Prostate gland (tissue), 2 donors: ENCODE measurements around the gene RALGPS2. TPM values are rescaled to one million over a fixed set of nuclear protein-coding genes. Genes with fewer than 3 reads are reported as not detected.

ENCODE experiments used
- DNase-seq: peaks from one replicate; pipeline ENCODE4 v3.0.0-alpha.2; 2019; ENCODE audit warnings: low spot score
- H3K27ac ChIP-seq, 2 donors: fragments of 200-600 bp; sonication (generic); 2 replicates each; pipeline ENCODE4 v1.5.1; 2017 to 2019
- H3K27me3 ChIP-seq: fragments of 200-600 bp; sonication (generic); replicated peaks from 2 replicates; pipeline ENCODE4 v1.5.1; 2019; ENCODE audit not compliant: insufficient read depth
- H3K36me3 ChIP-seq, 2 donors: fragments of 200-600 bp; sonication (generic); 1 replicate in 1 of 2; 2 replicates in 1 of 2; pipeline versions ENCODE4 v1.5.1 to v1.8.1; 2017 to 2019
- H3K4me1 ChIP-seq: fragments of 200-600 bp; sonication (generic); replicated peaks from 2 replicates; pipeline ENCODE4 v1.5.1; 2019
- H3K4me3 ChIP-seq, 2 donors: fragments of 200-600 bp; sonication (generic); 2 replicates each; pipeline ENCODE4 v1.5.1; 2017 to 2019
- H3K9me3 ChIP-seq: fragments of 200-600 bp; sonication (generic); 2 replicates; pipeline ENCODE4 v1.5.1; 2017
- POLR2A ChIP-seq: fragments of 450-650 bp; IDR thresholded peaks from one replicate; pipeline ENCODE4 v1.6.1; 2016; ENCODE audit warnings: antibody characterized with exemption, mild to moderate bottlenecking
- POLR2AphosphoS5 ChIP-seq: sonication (generic); formaldehyde crosslinking; IDR thresholded peaks from one replicate; pipeline ENCODE4 v1.6.1; 2017; ENCODE audit warnings: antibody characterized with exemption
- WGBS: methylation state at CpG from one replicate; pipeline ENCODE4 v1.1.5; 2018; 5-methylcytosine and 5-hydroxymethylcytosine counted together
- intact Hi-C: fragments of 100-400 bp; cut with DNase I; formaldehyde crosslinking; loops from one replicate; pipeline ENCODE4 v1.14.2; 2022
- total RNA-seq, 2 donors: library from RNA; depleted of rRNA; stranded (reverse); fragments of >200 nt; gene quantifications; one replicate each; pipeline ENCODE4 v1.1.0, GENCODE V29; 2016
- TF ChIP-seq, protein P1 (sequence below), 4 experiments: fragments of 200-600 bp in 2 of 4; fragments of 450-650 bp in 2 of 4; sonication (generic) in 2 of 4; IDR thresholded peaks; 1 replicate in 3 of 4; 2 replicates in 1 of 4; pipeline ENCODE4 v1.5.1; 2016 to 2019; ENCODE audit warnings: antibody characterized with exemption in 4 of 4, mild to moderate bottlenecking in 2 of 4, moderate library complexity in 2 of 4

Gene RALGPS2
- total RNA-seq, 2 donors from 2014 or later: 25.6 to 26.2 TPM

DNA sequence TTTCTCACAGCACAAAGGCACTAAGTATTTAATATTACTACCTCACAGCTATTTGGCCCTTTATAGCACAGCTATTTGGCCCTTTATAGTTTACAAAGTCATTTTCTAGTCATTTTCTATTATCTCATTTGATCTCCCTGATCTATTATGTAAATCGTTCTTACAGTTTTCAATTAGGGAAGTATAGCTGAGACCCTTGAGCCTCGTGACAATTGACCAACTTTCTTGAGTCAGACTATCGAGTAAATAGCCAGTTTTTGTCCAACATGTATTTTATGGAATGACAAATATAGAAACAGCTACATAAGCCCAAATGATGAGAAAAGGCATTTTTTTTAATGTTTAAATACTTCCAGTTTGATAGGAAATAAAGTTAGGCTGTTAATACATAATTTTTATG is 152.9 kb downstream of the RALGPS2 start:
- H3K4me1 ChIP-seq: no peaks in the 10 kb centered on the region
- H3K36me3 ChIP-seq: no peaks in the 10 kb centered on the region
- no peaks in the 10 kb centered on the region for H3K9me3 ChIP-seq
- 86% methylated on average over 3 of the region's 3 CpGs for WGBS
- intact Hi-C loops: no loop called here
- DNase-seq: no peak
- no peaks in the 10 kb centered on the region for H3K27me3 ChIP-seq
- TF ChIP-seq POLR2AphosphoS5 (no peak), POLR2A (no peak)
- TF ChIP-seq, protein P1, sequence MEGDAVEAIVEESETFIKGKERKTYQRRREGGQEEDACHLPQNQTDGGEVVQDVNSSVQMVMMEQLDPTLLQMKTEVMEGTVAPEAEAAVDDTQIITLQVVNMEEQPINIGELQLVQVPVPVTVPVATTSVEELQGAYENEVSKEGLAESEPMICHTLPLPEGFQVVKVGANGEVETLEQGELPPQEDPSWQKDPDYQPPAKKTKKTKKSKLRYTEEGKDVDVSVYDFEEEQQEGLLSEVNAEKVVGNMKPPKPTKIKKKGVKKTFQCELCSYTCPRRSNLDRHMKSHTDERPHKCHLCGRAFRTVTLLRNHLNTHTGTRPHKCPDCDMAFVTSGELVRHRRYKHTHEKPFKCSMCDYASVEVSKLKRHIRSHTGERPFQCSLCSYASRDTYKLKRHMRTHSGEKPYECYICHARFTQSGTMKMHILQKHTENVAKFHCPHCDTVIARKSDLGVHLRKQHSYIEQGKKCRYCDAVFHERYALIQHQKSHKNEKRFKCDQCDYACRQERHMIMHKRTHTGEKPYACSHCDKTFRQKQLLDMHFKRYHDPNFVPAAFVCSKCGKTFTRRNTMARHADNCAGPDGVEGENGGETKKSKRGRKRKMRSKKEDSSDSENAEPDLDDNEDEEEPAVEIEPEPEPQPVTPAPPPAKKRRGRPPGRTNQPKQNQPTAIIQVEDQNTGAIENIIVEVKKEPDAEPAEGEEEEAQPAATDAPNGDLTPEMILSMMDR (IDR thresholded peaks at IDR 0.05): no peak
- H3K27ac ChIP-seq: no peak overlapping the region
- no peak overlapping the region for H3K4me3 ChIP-seq

DNA sequence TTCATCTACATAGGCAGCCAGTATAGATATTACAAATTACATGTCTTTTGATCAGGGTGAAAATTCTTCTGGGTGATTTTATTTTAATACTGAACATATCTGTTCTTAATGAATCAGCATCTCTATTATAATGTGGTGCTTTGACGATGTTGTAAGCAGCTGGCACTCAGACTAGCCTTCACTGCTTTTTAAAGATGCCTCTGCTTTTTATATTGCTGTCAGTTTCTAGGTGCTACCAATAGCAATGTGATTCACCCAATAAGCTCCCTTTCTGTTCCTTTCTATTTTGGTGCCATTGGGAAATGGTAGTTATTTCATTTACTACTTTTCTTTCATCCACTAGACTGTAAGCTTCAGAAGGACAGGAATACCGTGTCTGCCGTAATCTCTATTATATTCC is 156.9 kb downstream of the RALGPS2 start:
- Histone ChIP-seq H3K27me3 (no peaks in the 10 kb centered on the region), H3K4me3 (no peak overlapping the region), H3K27ac (no peak overlapping the region), H3K4me1 (no peaks in the 10 kb centered on the region), H3K36me3 (no peaks in the 10 kb centered on the region), H3K9me3 (no peaks in the 10 kb centered on the region)
- TF ChIP-seq POLR2A (no peak), POLR2AphosphoS5 (no peak)
- TF ChIP-seq, protein P1 (IDR thresholded peaks at IDR 0.05): no peak
- DNase-seq: no peak
- intact Hi-C loops: no loop called here
- 94% methylated on average over 3 of the region's 3 CpGs for WGBS

DNA sequence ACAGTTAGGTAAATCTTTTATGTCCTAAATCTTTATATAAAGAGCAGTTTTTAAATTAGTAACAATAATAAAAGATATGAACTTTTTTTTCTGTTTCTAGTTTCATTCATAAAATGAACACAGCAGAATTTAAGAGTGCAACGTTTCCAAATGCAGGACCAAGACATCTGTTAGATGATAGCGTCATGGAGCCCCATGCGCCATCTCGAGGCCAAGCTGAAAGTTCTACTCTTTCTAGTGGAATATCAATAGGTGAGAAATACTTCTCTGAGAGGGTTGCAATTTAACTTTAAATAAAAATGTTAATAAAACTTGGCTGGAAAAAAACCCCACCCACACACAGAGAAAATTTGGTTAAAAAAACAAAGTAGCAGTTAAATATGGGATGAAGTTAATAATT is 160.8 kb downstream of the RALGPS2 start:
- WGBS: 88% methylated on average over 4 of the region's 4 CpGs
- intact Hi-C loops: no loop called here
- H3K36me3 ChIP-seq: no peaks in the 10 kb centered on the region

DNA sequence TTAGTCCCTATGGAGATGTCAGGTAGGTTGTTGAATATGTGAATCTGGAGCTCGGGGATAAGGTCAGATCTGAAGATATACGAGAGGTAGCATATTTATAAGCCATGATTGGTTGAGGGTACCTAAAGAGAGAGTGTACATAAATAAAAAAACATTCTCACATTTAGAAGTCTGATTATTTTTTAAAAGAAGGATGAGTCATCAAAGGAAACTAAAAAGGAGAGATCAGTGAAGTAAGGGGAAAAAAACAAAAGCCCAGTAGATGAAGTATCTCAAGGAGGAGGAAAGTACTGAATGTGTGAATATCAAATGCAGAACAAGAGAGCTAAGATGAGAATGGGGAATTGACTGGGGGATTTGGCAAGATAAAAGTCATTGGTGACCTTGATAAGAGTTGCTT is 161.5 kb downstream of the RALGPS2 start:
- Histone ChIP-seq H3K36me3 (no peaks in the 10 kb centered on the region), H3K9me3 (no peaks in the 10 kb centered on the region), H3K27me3 (no peaks in the 10 kb centered on the region), H3K27ac (no peak overlapping the region), H3K4me1 (no peaks in the 10 kb centered on the region), H3K4me3 (no peak overlapping the region)
- WGBS: 98% methylated on average over 2 of the region's 2 CpGs
- intact Hi-C loops: no loop called here
- DNase-seq: no peak
- no peak for TF ChIP-seq POLR2A
- TF ChIP-seq, protein P1 (IDR thresholded peaks at IDR 0.05): no peak
- no peak for TF ChIP-seq POLR2AphosphoS5

More for the DNA sequence above, 160.8 kb downstream of the RALGPS2 start:
- Histone ChIP-seq H3K27me3 (no peaks in the 10 kb centered on the region), H3K27ac (no peak overlapping the region), H3K4me3 (no peak overlapping the region), H3K4me1 (no peaks in the 10 kb centered on the region), H3K9me3 (no peaks in the 10 kb centered on the region)
- DNase-seq: no peak
- TF ChIP-seq POLR2A: no peak
- TF ChIP-seq, protein P1 (IDR thresholded peaks at IDR 0.05): no peak
- TF ChIP-seq POLR2AphosphoS5: no peak

DNA sequence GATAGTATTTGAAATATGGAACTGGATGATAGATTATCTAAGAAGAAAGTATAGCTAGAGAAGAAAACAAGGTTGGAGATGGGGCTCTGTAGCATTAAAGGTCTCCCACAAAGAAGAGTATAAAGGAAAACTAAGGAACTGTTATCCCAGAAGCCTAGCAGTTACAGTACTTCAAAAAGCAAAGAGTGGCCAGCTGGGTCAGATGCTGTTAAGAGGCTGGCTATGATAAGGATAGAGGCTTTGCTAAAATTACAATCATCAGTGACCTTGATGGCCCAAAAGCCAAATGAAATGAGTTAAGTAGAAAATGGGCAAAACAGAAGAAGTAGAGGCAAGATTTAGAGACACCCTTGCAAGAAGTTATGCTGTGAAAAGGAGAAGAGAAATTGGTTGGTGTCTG is 170.9 kb downstream of the RALGPS2 start:
- H3K27me3 ChIP-seq: no peaks in the 10 kb centered on the region
- H3K4me1 ChIP-seq: no peaks in the 10 kb centered on the region
- intact Hi-C loops: no loop called here
- no peak overlapping the region for H3K4me3 ChIP-seq
- H3K36me3 ChIP-seq: no peaks in the 10 kb centered on the region
- TF ChIP-seq POLR2AphosphoS5 (no peak), POLR2A (no peak)
- TF ChIP-seq, protein P1 (IDR thresholded peaks at IDR 0.05): no peak
- DNase-seq: no peak
- H3K27ac ChIP-seq: no peak overlapping the region
- H3K9me3 ChIP-seq: no peaks in the 10 kb centered on the region
